ENCODE results near the gene EFTUD2. TPM values are rescaled to one million over a fixed set of nuclear protein-coding genes. Genes with fewer than 3 reads are reported as not detected.
"Not testable (repeated sequence)": the region's sequence is repeated elsewhere in the genome, so short reads cannot be mapped to it uniquely, and the experiment has no call there.

EFTUD2 gene
- total and polyA plus RNA-seq, 10 donors = 39.0 to 140 (median 102) TPM

- WGBS, 5 donors = 74 to 87% (median 84%) methylated on average over 4 of the region's 4 CpGs
- intact Hi-C loops (cut with DNase I; ENCODE audit: low total_unique reads) = no loop called here
- Histone ChIP-seq H3K36me3 (no peaks in the 10 kb centered on the region), H3K27me3 (replicated peaks in 1 of 7) (peaks cover 0 to 11% (median 0%) of the 10 kb centered on the region in 7 donors), H3K9me3 (no peaks in the 10 kb centered on the region), H3K4me1 (no peaks in the 10 kb centered on the region), H3K27ac (no peak overlapping the region), H3K4me3 (no peak overlapping the region)
- no peak for DNase-seq
- TF ChIP-seq POLR2A (IDR thresholded peaks at IDR 0.05) = no peak
These were observed 87.0 kb downstream of the EFTUD2 start for GRCh38 chr17:44812263-44812662.

- H3K27me3 ChIP-seq (replicated peaks in 1 of 7); H3K4me3 ChIP-seq; DNase-seq; H3K36me3 ChIP-seq; H3K27ac ChIP-seq; H3K4me1 ChIP-seq; intact Hi-C loops (cut with DNase I; ENCODE audit: low total_unique reads); H3K9me3 ChIP-seq: not testable (repeated sequence)
- 95 to 96% (median 96%) methylated on average over 9 of the region's 9 CpGs for WGBS, 5 donors
These were observed 90.4 kb downstream of the EFTUD2 start for GRCh38 chr17:44808656-44809388.

GRCh38 chr17:44808156-44808555 is 91.1 kb downstream of the EFTUD2 start:
- TF ChIP-seq CTCF (IDR thresholded peaks at IDR 0.05 in 8 of 11, conservative IDR thresholded peaks at IDR 0.05 in 3 of 11) = no peak
- TF ChIP-seq POLR2AphosphoS5 (IDR thresholded peaks at IDR 0.05) = no peak
- no peak for TF ChIP-seq POLR2A (IDR thresholded peaks at IDR 0.05)
- DNase-seq = no peak
- WGBS, 5 donors = 89 to 96% (median 94%) methylated on average over 4 of the region's 4 CpGs
- H3K9me3 ChIP-seq = no peaks in the 10 kb centered on the region
- H3K27me3 ChIP-seq (replicated peaks in 1 of 7) = no peaks in the 10 kb centered on the region
- no peak overlapping the region for H3K4me3 ChIP-seq
- intact Hi-C loops (cut with DNase I; ENCODE audit: low total_unique reads) = no loop called here
- H3K27ac ChIP-seq = no peak overlapping the region
- no peaks in the 10 kb centered on the region for H3K36me3 ChIP-seq
- no peaks in the 10 kb centered on the region for H3K4me1 ChIP-seq

- intact Hi-C loops (cut with DNase I; ENCODE audit: low total_unique reads) = no loop called here
- H3K9me3 ChIP-seq = no peaks in the 10 kb centered on the region
- no peaks in the 10 kb centered on the region for H3K27me3 ChIP-seq (replicated peaks in 1 of 7)
- WGBS, 5 donors = 65 to 78% (median 69%) methylated on average over 3 of the region's 3 CpGs
- H3K36me3 ChIP-seq = no peaks in the 10 kb centered on the region
- no peak for TF ChIP-seq POLR2A (IDR thresholded peaks at IDR 0.05)
- no peak for TF ChIP-seq POLR2AphosphoS5 (IDR thresholded peaks at IDR 0.05)
- H3K4me3 ChIP-seq = no peak overlapping the region
- no peak for DNase-seq
- no peaks in the 10 kb centered on the region for H3K4me1 ChIP-seq
- H3K27ac ChIP-seq = no peak overlapping the region
These were observed 91.5 kb downstream of the EFTUD2 start for GRCh38 chr17:44807817-44808155.

- DNase-seq = no peak
- H3K4me3 ChIP-seq = no peak overlapping the region
- intact Hi-C loops (cut with DNase I; ENCODE audit: low total_unique reads) = no loop called here
- no peak overlapping the region for H3K27ac ChIP-seq
- no peaks in the 10 kb centered on the region for H3K9me3 ChIP-seq
- no peak for TF ChIP-seq POLR2AphosphoS5 (IDR thresholded peaks at IDR 0.05)
- TF ChIP-seq CTCF (IDR thresholded peaks at IDR 0.05 in 8 of 11, conservative IDR thresholded peaks at IDR 0.05 in 3 of 11) = no peak
- TF ChIP-seq POLR2A (IDR thresholded peaks at IDR 0.05) = no peak
- no peaks in the 10 kb centered on the region for H3K27me3 ChIP-seq (replicated peaks in 1 of 7)
- no peaks in the 10 kb centered on the region for H3K36me3 ChIP-seq
- H3K4me1 ChIP-seq = no peaks in the 10 kb centered on the region
- WGBS, 5 donors = 82 to 90% (median 87%) methylated on average over 4 of the region's 4 CpGs
These were observed 92.0 kb downstream of the EFTUD2 start for GRCh38 chr17:44807093-44807816.
